GM12874 (cell line): Measurements from ENCODE around the gene GCG.

Source experiments
- TF ChIP-seq, protein P1 (sequence below): IDR thresholded peaks from 2 replicates; pipeline ENCODE4 v1.5.1; 2011; ENCODE audit warnings: low read depth, mild to moderate bottlenecking, control low read depth, low read length, moderate library complexity; ENCODE audit not compliant: insufficient read depth

The GCG gene

GRCh38 chr2:162099836-162100235, 52.2 kb downstream of the GCG start:
- TF ChIP-seq, protein P1, sequence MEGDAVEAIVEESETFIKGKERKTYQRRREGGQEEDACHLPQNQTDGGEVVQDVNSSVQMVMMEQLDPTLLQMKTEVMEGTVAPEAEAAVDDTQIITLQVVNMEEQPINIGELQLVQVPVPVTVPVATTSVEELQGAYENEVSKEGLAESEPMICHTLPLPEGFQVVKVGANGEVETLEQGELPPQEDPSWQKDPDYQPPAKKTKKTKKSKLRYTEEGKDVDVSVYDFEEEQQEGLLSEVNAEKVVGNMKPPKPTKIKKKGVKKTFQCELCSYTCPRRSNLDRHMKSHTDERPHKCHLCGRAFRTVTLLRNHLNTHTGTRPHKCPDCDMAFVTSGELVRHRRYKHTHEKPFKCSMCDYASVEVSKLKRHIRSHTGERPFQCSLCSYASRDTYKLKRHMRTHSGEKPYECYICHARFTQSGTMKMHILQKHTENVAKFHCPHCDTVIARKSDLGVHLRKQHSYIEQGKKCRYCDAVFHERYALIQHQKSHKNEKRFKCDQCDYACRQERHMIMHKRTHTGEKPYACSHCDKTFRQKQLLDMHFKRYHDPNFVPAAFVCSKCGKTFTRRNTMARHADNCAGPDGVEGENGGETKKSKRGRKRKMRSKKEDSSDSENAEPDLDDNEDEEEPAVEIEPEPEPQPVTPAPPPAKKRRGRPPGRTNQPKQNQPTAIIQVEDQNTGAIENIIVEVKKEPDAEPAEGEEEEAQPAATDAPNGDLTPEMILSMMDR = no peak
